ENCODE data around the gene COL4A6. TPM values are rescaled to one million over a fixed set of nuclear protein-coding genes. Genes with fewer than 3 reads are reported as not detected.

The COL4A6 gene
- total RNA-seq, 1 donor from 2014 or later: 10.3 TPM

GRCh38 chrX:108464604-108465003 is 26.4 kb upstream of the COL4A6 start:
- no peak overlapping the region for H3K27ac ChIP-seq

GRCh38 chrX:108456971-108457477 is 18.8 kb upstream of the COL4A6 start:
- H3K4me3 ChIP-seq: no peak overlapping the region
- H3K36me3 ChIP-seq: no peaks in the 10 kb centered on the region
- no peaks in the 10 kb centered on the region for H3K27me3 ChIP-seq
- no peaks in the 10 kb centered on the region for H3K4me1 ChIP-seq
- H3K27ac ChIP-seq: no peak overlapping the region
- no peak for DNase-seq (ENCODE audit: extremely low spot score in 2 of 2)
- TF ChIP-seq POLR2AphosphoS5 (IDR thresholded peaks at IDR 0.05; ENCODE audit: insufficient read depth in 1 of 2, low read depth in 1 of 2) (no peak), POLR2A (IDR thresholded peaks at IDR 0.05) (no peak), CTCF (IDR thresholded peaks at IDR 0.05) (no peak)
- intact Hi-C loops (cut with DNase I): no loop called here
- H3K9me3 ChIP-seq: no peaks in the 10 kb centered on the region

More at GRCh38 chrX:108464604-108465003, 26.4 kb upstream of the COL4A6 start:
- Histone ChIP-seq H3K4me1 (no peaks in the 10 kb centered on the region), H3K4me3 (no peak overlapping the region), H3K27me3 (no peaks in the 10 kb centered on the region), H3K36me3 (no peaks in the 10 kb centered on the region), H3K9me3 (no peaks in the 10 kb centered on the region)
- DNase-seq (ENCODE audit: extremely low spot score in 2 of 2): no peak
- intact Hi-C loops (cut with DNase I): no loop called here
- TF ChIP-seq CTCF (IDR thresholded peaks at IDR 0.05) (no peak), POLR2AphosphoS5 (IDR thresholded peaks at IDR 0.05; ENCODE audit: insufficient read depth in 1 of 2, low read depth in 1 of 2) (no peak), POLR2A (IDR thresholded peaks at IDR 0.05) (no peak)

GRCh38 chrX:108453841-108454240 is 15.6 kb upstream of the COL4A6 start:
- DNase-seq (ENCODE audit: extremely low spot score in 2 of 2): no peak
- Histone ChIP-seq H3K27me3 (no peaks in the 10 kb centered on the region), H3K36me3 (no peaks in the 10 kb centered on the region), H3K9me3 (no peaks in the 10 kb centered on the region), H3K27ac (no peak overlapping the region), H3K4me1 (no peaks in the 10 kb centered on the region), H3K4me3 (no peak overlapping the region)
- TF ChIP-seq POLR2AphosphoS5 (IDR thresholded peaks at IDR 0.05; ENCODE audit: insufficient read depth in 1 of 2, low read depth in 1 of 2) (no peak), CTCF (IDR thresholded peaks at IDR 0.05) (no peak), POLR2A (IDR thresholded peaks at IDR 0.05) (no peak)
- intact Hi-C loops (cut with DNase I): no loop called here

DNA sequence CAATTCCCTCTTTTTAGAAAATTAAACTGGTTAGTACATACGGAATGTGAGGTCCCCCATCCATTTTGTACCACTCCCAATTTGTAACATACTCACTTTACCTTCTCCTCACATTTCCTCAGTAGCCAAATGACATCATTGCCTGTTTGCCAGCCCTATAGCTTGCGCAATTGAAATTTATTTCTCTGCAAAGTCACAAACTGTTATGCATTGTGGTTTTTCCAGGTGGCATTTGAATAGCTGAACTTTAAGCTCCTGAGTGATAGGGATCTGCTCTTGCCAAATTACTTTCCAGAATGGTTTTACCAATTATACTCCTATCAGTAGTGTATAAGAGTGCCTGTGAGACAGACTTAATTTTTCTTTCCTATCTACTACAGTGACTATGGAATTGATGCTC is 9.1 kb upstream of the COL4A6 start:
- TF ChIP-seq CTCF (IDR thresholded peaks at IDR 0.05) (no peak), POLR2AphosphoS5 (IDR thresholded peaks at IDR 0.05; ENCODE audit: insufficient read depth in 1 of 2, low read depth in 1 of 2) (no peak), POLR2A (IDR thresholded peaks at IDR 0.05) (no peak)
- intact Hi-C loops (cut with DNase I): no loop called here
- H3K4me3 ChIP-seq: no peak overlapping the region

DNA sequence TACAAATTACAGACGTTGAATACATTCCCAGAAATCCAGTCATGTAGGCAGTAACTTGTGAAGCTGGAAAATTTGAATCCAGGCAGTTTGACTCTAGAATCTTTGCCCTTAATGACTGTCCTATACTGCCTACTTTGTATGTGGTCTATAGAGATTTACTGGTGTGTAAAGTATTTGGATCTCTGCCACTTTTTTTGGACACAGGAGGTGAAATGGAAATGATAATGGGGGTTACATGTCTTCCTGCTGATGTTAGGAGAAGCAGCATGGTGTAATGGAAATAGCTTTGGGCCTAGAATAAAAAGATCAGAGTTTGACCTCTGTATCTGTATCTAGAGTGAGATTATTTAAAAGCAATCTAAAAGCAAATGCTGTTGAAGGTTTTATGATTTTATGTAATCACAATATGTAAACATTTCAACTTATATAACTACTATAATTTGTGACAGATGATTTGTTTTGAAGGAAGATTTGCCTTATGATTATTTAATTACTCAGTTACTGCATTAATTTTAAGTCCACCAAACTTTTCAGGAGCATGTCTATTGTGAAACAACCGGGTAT is 4.8 kb upstream of the COL4A6 start:
- Histone ChIP-seq H3K4me1 (no peaks in the 10 kb centered on the region), H3K27ac (no peak overlapping the region), H3K27me3 (no peaks in the 10 kb centered on the region), H3K4me3 (peak overlapping the region; percentile 10 to 50), H3K9me3 (no peaks in the 10 kb centered on the region), H3K36me3 (no peaks in the 10 kb centered on the region)
- no peak for DNase-seq (ENCODE audit: extremely low spot score in 2 of 2)
- intact Hi-C loops (cut with DNase I): no loop called here
- no peak for TF ChIP-seq CTCF (IDR thresholded peaks at IDR 0.05)
- TF ChIP-seq POLR2A (IDR thresholded peaks at IDR 0.05): no peak
- no peak for TF ChIP-seq POLR2AphosphoS5 (IDR thresholded peaks at IDR 0.05; ENCODE audit: insufficient read depth in 1 of 2, low read depth in 1 of 2)

More for the DNA sequence above, 9.1 kb upstream of the COL4A6 start:
- H3K9me3 ChIP-seq: no peaks in the 10 kb centered on the region
- no peak overlapping the region for H3K27ac ChIP-seq
- no peaks in the 10 kb centered on the region for H3K4me1 ChIP-seq
- no peak for DNase-seq (ENCODE audit: extremely low spot score in 2 of 2)
- no peaks in the 10 kb centered on the region for H3K27me3 ChIP-seq
- no peaks in the 10 kb centered on the region for H3K36me3 ChIP-seq

Measured in vagina (tissue), 2 donors.